Measurements from ENCODE around the gene EVA1A.

EVA1A gene

DNA sequence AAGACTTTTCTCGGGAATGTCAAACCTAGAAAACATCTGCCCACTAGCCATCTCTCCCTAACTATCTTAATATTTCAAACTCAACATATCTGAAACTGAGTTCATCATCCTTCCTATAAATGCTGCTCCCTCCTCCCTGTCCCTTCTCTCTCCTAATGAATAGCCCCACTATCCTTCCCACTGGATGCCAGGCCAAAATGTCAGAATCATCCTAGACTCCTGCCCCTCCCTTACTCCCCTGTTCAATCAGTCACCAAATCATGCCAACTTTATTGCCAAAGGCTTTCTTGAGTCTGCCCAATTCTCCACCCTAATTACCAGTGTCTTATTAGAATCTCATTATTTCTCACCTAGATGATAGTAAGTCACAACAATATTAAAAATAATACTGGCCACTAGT, 8.5 kb downstream of the EVA1A start:
- Histone ChIP-seq H3K4me1 (ENCODE audit: control insufficient read depth, insufficient read depth, low read length) (peaks cover 39% of the 10 kb centered on the region), H3K9ac (ENCODE audit: low read length) (no peak overlapping the region), H3K27me3 (ENCODE audit: control insufficient read depth, insufficient read depth, low read length) (0 out of 2 replicates have a peak, but pooled peaks cover 3% of the 10 kb centered on the region), H3K27ac (ENCODE audit: low read depth, low read length) (no peak overlapping the region), H3K9me3 (ENCODE audit: control insufficient read depth, insufficient read depth, low read depth, low read length) (no peaks in the 10 kb centered on the region), H3K4me3 (ENCODE audit: low read depth, low read length) (no peak overlapping the region), H3K36me3 (ENCODE audit: control insufficient read depth, insufficient read depth, low read length) (no peaks in the 10 kb centered on the region)

DNA sequence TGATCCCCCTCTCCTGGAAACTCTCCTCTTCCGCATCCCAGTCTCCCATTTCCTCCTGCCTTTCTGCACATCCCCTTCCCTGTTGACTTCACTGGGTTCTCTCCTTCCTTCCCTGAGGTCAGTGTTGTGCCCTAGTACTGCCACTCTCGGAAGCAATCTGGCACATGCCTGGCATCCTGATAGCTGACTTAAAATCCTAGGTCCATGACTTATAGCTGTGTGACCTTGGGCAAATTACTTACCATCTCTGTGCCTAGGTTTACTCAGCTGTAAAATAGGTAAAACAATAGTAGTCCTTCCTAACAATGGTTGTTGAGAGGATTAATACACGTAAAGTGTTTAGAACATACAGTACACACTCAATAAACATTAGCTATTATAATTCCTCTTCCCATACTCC, 9.3 kb downstream of the EVA1A start:
- Histone ChIP-seq H3K27me3 (ENCODE audit: control insufficient read depth, insufficient read depth, low read length) (0 out of 2 replicates have a peak, but pooled peaks cover 3% of the 10 kb centered on the region), H3K36me3 (ENCODE audit: control insufficient read depth, insufficient read depth, low read length) (no peaks in the 10 kb centered on the region), H3K4me3 (ENCODE audit: low read depth, low read length) (no peak overlapping the region), H3K9ac (ENCODE audit: low read length) (no peak overlapping the region), H3K9me3 (ENCODE audit: control insufficient read depth, insufficient read depth, low read depth, low read length) (no peaks in the 10 kb centered on the region), H3K27ac (ENCODE audit: low read depth, low read length) (no peak overlapping the region), H3K4me1 (ENCODE audit: control insufficient read depth, insufficient read depth, low read length) (peaks cover 39% of the 10 kb centered on the region)

DNA sequence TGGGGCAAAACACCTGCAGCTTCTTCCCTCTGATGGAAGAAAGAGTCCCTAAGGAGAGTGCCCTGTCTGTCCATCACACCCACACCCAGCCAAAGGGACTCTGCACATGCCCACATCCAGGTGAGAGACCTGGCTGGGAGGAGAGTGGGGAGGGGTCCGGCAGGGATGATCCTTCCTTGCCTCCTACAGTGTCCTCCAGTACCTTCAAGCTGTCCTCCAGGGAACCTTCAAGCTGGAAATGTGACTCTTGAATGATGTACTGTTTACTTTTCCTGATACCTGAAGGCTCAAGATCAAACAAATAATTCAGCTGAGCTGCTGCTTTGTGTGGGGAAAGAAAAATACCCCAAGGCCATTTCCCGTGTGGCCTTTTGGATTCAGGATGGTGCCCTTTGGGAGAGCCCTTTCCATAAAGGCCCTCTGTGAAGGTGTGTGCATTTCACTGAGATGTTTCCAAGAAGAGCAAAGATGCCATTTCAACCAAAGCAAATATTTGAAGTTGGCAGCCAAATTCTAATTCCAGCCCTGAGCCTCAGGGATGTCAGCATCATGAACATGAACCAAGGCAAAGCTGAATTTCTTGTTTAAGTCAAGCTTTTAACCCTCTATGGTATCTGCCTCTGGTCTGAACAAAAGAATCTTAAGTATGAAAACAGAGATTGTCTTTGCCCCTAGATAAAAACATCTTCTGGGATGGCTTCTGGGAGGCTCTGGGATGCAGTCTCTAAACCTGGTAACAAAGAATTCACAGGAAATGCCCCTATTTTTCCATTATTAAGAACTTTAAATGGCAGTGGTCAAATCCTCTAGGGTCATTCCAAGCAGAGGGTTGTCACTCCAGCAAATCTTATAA, 11.1 kb downstream of the EVA1A start:
- no peaks in the 10 kb centered on the region for H3K27me3 ChIP-seq (ENCODE audit: control insufficient read depth, insufficient read depth, low read length)

DNA sequence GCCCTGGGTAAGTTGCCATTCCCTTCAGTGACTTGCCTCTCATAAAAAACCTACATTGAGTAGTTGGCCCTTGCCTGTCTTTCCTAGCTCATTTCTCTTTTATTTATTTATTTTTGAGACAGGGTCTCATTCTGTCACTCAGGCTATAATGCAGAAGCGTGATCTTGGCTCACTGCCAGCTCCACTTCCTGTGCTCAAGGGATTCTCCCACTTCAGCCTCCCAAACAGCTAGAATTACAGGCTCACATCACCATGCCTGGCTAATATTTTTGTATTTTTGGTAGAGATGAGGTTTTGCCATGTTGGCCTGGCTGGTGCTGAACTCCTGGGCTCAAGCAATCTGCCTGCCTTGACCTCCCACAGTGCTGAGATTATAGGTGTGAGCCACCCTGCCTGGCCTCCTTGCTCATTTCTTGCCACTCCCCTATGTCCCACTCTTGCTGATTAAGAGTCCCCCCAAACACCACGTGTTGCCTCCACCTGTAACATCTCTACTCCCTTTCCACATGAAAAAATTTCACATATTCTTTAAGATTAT, 12.6 kb downstream of the EVA1A start:
- H3K27ac ChIP-seq (ENCODE audit: low read depth, low read length): no peak overlapping the region

More for the DNA sequence above, 11.1 kb downstream of the EVA1A start:
- peaks cover 24% of the 10 kb centered on the region for H3K4me1 ChIP-seq (ENCODE audit: control insufficient read depth, insufficient read depth, low read length)
- no peak overlapping the region for H3K27ac ChIP-seq (ENCODE audit: low read depth, low read length)
- H3K9me3 ChIP-seq (ENCODE audit: control insufficient read depth, insufficient read depth, low read depth, low read length): no peaks in the 10 kb centered on the region
- no peak overlapping the region for H3K9ac ChIP-seq (ENCODE audit: low read length)
- H3K4me3 ChIP-seq (ENCODE audit: low read depth, low read length): no peak overlapping the region
- H3K36me3 ChIP-seq (ENCODE audit: control insufficient read depth, insufficient read depth, low read length): no peaks in the 10 kb centered on the region

DNA sequence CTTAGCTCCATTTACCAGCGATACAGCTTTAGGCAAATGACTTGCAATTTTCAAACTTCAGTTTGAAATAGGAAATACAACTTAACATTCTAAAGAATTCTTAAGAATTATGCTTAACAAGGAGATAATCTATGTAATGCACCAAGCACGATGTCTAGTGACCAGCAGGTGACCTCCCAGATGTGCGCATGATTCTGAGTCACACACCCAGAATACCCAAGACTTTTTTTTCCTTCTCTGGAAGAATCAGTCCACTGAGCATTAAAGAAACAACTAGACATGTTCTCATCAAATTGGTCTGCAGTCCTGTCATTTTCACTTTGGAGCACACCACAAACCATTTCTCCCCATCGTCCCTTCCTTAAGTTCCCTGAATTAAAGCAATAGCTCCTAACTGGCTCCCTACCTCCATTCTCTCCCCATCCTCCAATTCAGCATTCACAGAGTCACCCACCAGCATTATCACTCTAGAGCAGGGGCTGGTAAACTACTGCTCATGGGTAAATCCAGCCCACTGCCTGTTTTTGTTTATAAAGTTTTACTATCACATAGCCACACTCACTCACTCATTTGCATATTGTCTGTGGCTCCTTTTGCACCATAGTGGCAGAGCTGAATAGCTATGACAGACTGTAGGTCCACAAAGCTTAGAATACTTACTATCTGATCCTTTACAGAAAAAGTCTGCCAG, 13.2 kb downstream of the EVA1A start:
- H3K9ac ChIP-seq (ENCODE audit: low read length): no peak overlapping the region
- peaks cover 11% of the 10 kb centered on the region; the same call in 1 of the 2 replicates for H3K4me1 ChIP-seq (ENCODE audit: control insufficient read depth, insufficient read depth, low read length)
- no peaks in the 10 kb centered on the region for H3K9me3 ChIP-seq (ENCODE audit: control insufficient read depth, insufficient read depth, low read depth, low read length)
- no peak overlapping the region for H3K27ac ChIP-seq (ENCODE audit: low read depth, low read length)
- H3K36me3 ChIP-seq (ENCODE audit: control insufficient read depth, insufficient read depth, low read length): no peaks in the 10 kb centered on the region
- no peak overlapping the region for H3K4me3 ChIP-seq (ENCODE audit: low read depth, low read length)
- no peaks in the 10 kb centered on the region for H3K27me3 ChIP-seq (ENCODE audit: control insufficient read depth, insufficient read depth, low read length)

More for the DNA sequence above, 12.6 kb downstream of the EVA1A start:
- H3K27me3 ChIP-seq (ENCODE audit: control insufficient read depth, insufficient read depth, low read length): no peaks in the 10 kb centered on the region
- no peak overlapping the region for H3K9ac ChIP-seq (ENCODE audit: low read length)
- no peaks in the 10 kb centered on the region for H3K9me3 ChIP-seq (ENCODE audit: control insufficient read depth, insufficient read depth, low read depth, low read length)
- H3K36me3 ChIP-seq (ENCODE audit: control insufficient read depth, insufficient read depth, low read length): no peaks in the 10 kb centered on the region
- H3K4me3 ChIP-seq (ENCODE audit: low read depth, low read length): no peak overlapping the region
- H3K4me1 ChIP-seq (ENCODE audit: control insufficient read depth, insufficient read depth, low read length): peaks cover 11% of the 10 kb centered on the region; the same call in 1 of the 2 replicates

DNA sequence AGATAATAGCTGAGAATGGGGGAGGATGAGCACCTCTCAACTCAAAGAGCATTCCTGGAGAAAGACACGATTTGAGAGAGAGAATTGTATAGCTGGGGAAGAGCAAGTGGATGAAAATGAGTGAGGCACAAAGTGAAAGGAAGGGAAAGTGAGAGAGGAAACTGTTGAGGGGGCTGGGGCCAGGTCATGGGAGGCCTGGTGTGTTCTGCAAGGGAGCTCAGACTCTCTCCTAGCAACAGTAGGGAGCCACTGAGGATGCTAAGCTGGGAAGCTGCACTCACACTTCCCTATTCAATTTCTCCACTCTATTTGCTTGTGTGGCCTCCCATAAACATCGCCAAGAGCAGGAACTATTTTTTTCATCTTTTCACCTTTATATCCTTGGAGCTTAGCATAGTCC, 14.8 kb downstream of the EVA1A start:
- Histone ChIP-seq H3K36me3 (ENCODE audit: control insufficient read depth, insufficient read depth, low read length) (no peaks in the 10 kb centered on the region), H3K4me1 (ENCODE audit: control insufficient read depth, insufficient read depth, low read length) (peaks cover 11% of the 10 kb centered on the region; the same call in 1 of the 2 replicates), H3K4me3 (ENCODE audit: low read depth, low read length) (no peak overlapping the region), H3K27ac (ENCODE audit: low read depth, low read length) (no peak overlapping the region), H3K9ac (ENCODE audit: low read length) (no peak overlapping the region), H3K27me3 (ENCODE audit: control insufficient read depth, insufficient read depth, low read length) (no peaks in the 10 kb centered on the region), H3K9me3 (ENCODE audit: control insufficient read depth, insufficient read depth, low read depth, low read length) (no peaks in the 10 kb centered on the region)

DNA sequence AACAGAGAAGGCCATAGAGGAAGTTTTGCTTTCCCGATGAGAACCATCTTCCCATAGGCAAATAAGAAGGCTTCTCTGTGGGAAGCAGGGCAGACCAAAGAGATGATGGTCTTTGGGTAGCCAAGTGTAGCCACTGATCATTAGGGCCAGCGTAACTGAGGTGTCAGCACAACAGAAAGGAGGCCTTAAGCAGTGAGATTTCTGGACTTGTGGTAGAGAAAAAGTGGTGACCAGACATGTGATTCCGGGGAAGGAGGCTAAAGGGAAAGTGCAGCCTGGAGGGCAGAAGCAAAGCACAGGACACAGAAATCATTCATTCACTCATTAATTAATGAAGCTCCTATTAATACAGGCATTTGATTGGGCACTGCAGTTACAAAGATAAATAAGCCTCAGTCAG, 15.4 kb downstream of the EVA1A start:
- Histone ChIP-seq H3K36me3 (ENCODE audit: control insufficient read depth, insufficient read depth, low read length) (no peaks in the 10 kb centered on the region), H3K27ac (ENCODE audit: low read depth, low read length) (no peak overlapping the region), H3K4me1 (ENCODE audit: control insufficient read depth, insufficient read depth, low read length) (peaks cover 11% of the 10 kb centered on the region; the same call in 1 of the 2 replicates), H3K4me3 (ENCODE audit: low read depth, low read length) (no peak overlapping the region), H3K9ac (ENCODE audit: low read length) (no peak overlapping the region), H3K27me3 (ENCODE audit: control insufficient read depth, insufficient read depth, low read length) (no peaks in the 10 kb centered on the region), H3K9me3 (ENCODE audit: control insufficient read depth, insufficient read depth, low read depth, low read length) (no peaks in the 10 kb centered on the region)

DNA sequence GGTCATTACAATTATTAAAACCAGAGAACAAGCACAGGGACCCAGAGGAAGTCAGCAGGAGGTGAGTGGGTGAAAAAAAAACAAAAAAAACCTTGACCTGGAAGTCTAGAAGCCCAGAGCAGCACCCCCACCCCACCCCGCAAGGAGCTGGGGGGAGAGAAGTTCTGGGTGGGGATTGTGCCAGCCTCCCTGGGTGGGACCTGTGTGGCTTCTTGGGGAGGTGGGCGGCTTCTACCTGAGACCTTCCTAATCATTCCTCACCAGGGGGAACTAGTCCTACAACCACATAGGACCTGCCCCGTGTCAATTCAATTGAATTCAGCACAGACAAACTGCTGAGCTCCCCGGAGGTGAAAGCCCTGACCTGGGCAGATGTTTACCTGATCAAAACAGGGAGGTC, 17.3 kb downstream of the EVA1A start:
- H3K36me3 ChIP-seq (ENCODE audit: control insufficient read depth, insufficient read depth, low read length): no peaks in the 10 kb centered on the region
- no peak overlapping the region for H3K9ac ChIP-seq (ENCODE audit: low read length)
- no peak overlapping the region for H3K4me3 ChIP-seq (ENCODE audit: low read depth, low read length)
- no peaks in the 10 kb centered on the region for H3K9me3 ChIP-seq (ENCODE audit: control insufficient read depth, insufficient read depth, low read depth, low read length)
- H3K27me3 ChIP-seq (ENCODE audit: control insufficient read depth, insufficient read depth, low read length): no peaks in the 10 kb centered on the region
- H3K27ac ChIP-seq (ENCODE audit: low read depth, low read length): no peak overlapping the region
- H3K4me1 ChIP-seq (ENCODE audit: control insufficient read depth, insufficient read depth, low read length): peaks cover 11% of the 10 kb centered on the region; the same call in 1 of the 2 replicates

DNA sequence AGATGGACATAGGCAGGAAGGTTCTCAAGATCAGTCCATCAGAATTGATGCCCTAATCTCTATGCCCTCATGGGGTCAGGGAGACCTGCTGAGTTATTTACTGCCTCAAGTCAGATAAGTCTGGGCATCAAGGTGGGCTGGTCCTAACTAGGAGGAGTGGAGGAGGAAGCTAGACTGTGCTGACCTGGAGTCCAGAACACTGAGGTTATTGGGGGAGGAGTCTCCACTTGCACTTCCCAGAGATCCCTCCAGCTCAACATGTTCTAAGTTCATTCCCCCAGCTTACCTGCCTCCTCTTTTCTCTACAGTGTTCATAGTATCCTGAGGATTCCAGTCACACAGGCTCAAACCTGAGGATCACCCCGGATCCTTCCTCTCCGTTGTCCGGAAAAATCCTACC, 19.3 kb downstream of the EVA1A start:
- Histone ChIP-seq H3K4me1 (ENCODE audit: control insufficient read depth, insufficient read depth, low read length) (no peaks in the 10 kb centered on the region), H3K9ac (ENCODE audit: low read length) (no peak overlapping the region), H3K4me3 (ENCODE audit: low read depth, low read length) (no peak overlapping the region), H3K27ac (ENCODE audit: low read depth, low read length) (no peak overlapping the region), H3K9me3 (ENCODE audit: control insufficient read depth, insufficient read depth, low read depth, low read length) (no peaks in the 10 kb centered on the region), H3K36me3 (ENCODE audit: control insufficient read depth, insufficient read depth, low read length) (no peaks in the 10 kb centered on the region), H3K27me3 (ENCODE audit: control insufficient read depth, insufficient read depth, low read length) (no peaks in the 10 kb centered on the region)

DNA sequence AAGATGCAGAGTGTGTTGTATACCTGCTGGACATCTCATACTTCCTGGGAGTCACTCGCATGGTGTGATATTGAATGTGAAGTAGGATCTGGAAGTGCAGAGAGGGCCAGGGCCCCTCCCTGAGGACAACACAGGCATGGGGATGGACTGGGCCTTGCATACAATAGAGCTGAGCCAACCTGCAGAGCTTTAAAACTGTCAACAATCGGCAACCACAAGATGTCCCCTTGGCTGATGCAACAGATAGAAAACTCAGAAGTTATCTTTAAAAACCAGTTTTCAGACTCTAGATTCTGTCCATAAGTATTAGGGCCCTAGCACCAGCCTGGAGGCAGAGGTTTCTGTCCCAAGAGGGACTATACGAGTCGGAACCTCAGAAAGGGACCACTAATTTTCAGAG, 19.7 kb downstream of the EVA1A start:
- H3K9me3 ChIP-seq (ENCODE audit: control insufficient read depth, insufficient read depth, low read depth, low read length): no peaks in the 10 kb centered on the region
- no peaks in the 10 kb centered on the region for H3K4me1 ChIP-seq (ENCODE audit: control insufficient read depth, insufficient read depth, low read length)
- H3K4me3 ChIP-seq (ENCODE audit: low read depth, low read length): no peak overlapping the region
- no peak overlapping the region for H3K27ac ChIP-seq (ENCODE audit: low read depth, low read length)
- no peak overlapping the region for H3K9ac ChIP-seq (ENCODE audit: low read length)
- no peaks in the 10 kb centered on the region for H3K36me3 ChIP-seq (ENCODE audit: control insufficient read depth, insufficient read depth, low read length)
- no peaks in the 10 kb centered on the region for H3K27me3 ChIP-seq (ENCODE audit: control insufficient read depth, insufficient read depth, low read length)

Data from HUES6 (cell line).